Activated naive CD4-positive, alpha-beta T cell treated with anti-CD3 and anti-CD28 coated beads for 36 hours (primary cell): ENCODE results near the gene MPRIP. TPM values are rescaled to one million over a fixed set of nuclear protein-coding genes. Genes with fewer than 3 reads are reported as not detected.
"Not testable (repeated sequence)": the region's sequence is repeated elsewhere in the genome, so short reads cannot be mapped to it uniquely, and the experiment has no call there.

ENCODE experiments used
- CTCF ChIA-PET: fragments of 350-600 bp; sonication (Branson Sonifier 250); formaldehyde crosslinking; loops from one replicate; lab custom pipeline; 2021; ENCODE audit warnings: antibody characterized with exemption; lab: Charles Lee
- DNase-seq: peaks from one replicate; pipeline ENCODE4 v3.0.0-alpha.2; 2020
- H3K27ac Mint-ChIP-seq: one replicate; pipeline ENCODE4 v1.8.0; 2021; ENCODE audit warnings: mild to moderate bottlenecking, mixed read lengths
- H3K27me3 Mint-ChIP-seq: one replicate; pipeline ENCODE4 v1.8.0; 2021; ENCODE audit warnings: low read depth, mixed read lengths
- H3K36me3 Mint-ChIP-seq: one replicate; pipeline ENCODE4 v1.8.0; 2021; ENCODE audit warnings: low read depth, mixed read lengths
- H3K4me1 Mint-ChIP-seq: one replicate; pipeline ENCODE4 v1.8.0; 2021; ENCODE audit warnings: low read depth, mixed read lengths
- H3K4me3 Mint-ChIP-seq: one replicate; pipeline ENCODE4 v1.8.0; 2021; ENCODE audit warnings: mild to moderate bottlenecking, moderate library complexity, mixed read lengths
- H3K9me3 Mint-ChIP-seq: one replicate; pipeline ENCODE4 v1.8.0; 2021; ENCODE audit warnings: mixed read lengths
- intact Hi-C: fragments of 100-400 bp; cut with micrococcal nuclease; formaldehyde crosslinking; loops from one replicate; pipeline ENCODE4 v1.15.1; 2023
- total RNA-seq, 2 experiments: library from RNA; stranded (reverse); gene quantifications; one replicate each; pipeline ENCODE4 v1.2.3, GENCODE V29; 2021

Gene MPRIP
- total RNA-seq, 2 experiments from 2014 or later, result 125 TPM

- H3K27ac Mint-ChIP-seq, result no peak overlapping the region
- CTCF ChIA-PET, result no interaction called here
Measured at GRCh38 chr17:17190188-17190587, 147.9 kb downstream of the MPRIP start.

GRCh38 chr17:17191346-17191792 is 149.1 kb downstream of the MPRIP start:
- intact Hi-C loops, result no loop called here
- CTCF ChIA-PET, result interaction anchor here (1.3 to 1.8 kb wide), 2 partner anchors 9 to 50 kb away, joined by 4 read pairs; no protein-coding TSS in a partner anchor
- H3K27ac Mint-ChIP-seq, result no peak overlapping the region

More at GRCh38 chr17:17190188-17190587, 147.9 kb downstream of the MPRIP start:
- DNase-seq, result no peak
- no peaks in the 10 kb centered on the region for H3K27me3 Mint-ChIP-seq
- H3K4me3 Mint-ChIP-seq, result no peak overlapping the region
- no peaks in the 10 kb centered on the region for H3K9me3 Mint-ChIP-seq
- H3K4me1 Mint-ChIP-seq, result peaks cover 18% of the 10 kb centered on the region
- H3K36me3 Mint-ChIP-seq, result peaks cover 3% of the 10 kb centered on the region
- intact Hi-C loops, result no loop called here

GRCh38 chr17:17191961-17192381 is 149.7 kb downstream of the MPRIP start:
- no peak overlapping the region for H3K4me3 Mint-ChIP-seq
- CTCF ChIA-PET, result interaction anchor here (1.3 to 1.8 kb wide), 2 partner anchors 10 to 50 kb away, joined by 4 read pairs; no protein-coding TSS in a partner anchor
- no peaks in the 10 kb centered on the region for H3K36me3 Mint-ChIP-seq
- DNase-seq, result no peak
- H3K9me3 Mint-ChIP-seq, result no peaks in the 10 kb centered on the region
- intact Hi-C loops, result no loop called here
- no peak overlapping the region for H3K27ac Mint-ChIP-seq
- peaks cover 3% of the 10 kb centered on the region for H3K4me1 Mint-ChIP-seq
- no peaks in the 10 kb centered on the region for H3K27me3 Mint-ChIP-seq

More at GRCh38 chr17:17191346-17191792, 149.1 kb downstream of the MPRIP start:
- no peak for DNase-seq
- H3K4me1 Mint-ChIP-seq, result peaks cover 6% of the 10 kb centered on the region
- no peaks in the 10 kb centered on the region for H3K36me3 Mint-ChIP-seq
- no peaks in the 10 kb centered on the region for H3K9me3 Mint-ChIP-seq
- H3K27me3 Mint-ChIP-seq, result no peaks in the 10 kb centered on the region
- H3K4me3 Mint-ChIP-seq, result no peak overlapping the region

GRCh38 chr17:17195466-17195865 is 153.2 kb downstream of the MPRIP start:
- H3K4me3 Mint-ChIP-seq, DNase-seq, H3K27ac Mint-ChIP-seq, CTCF ChIA-PET, H3K36me3 Mint-ChIP-seq, H3K9me3 Mint-ChIP-seq, intact Hi-C loops, H3K4me1 Mint-ChIP-seq, H3K27me3 Mint-ChIP-seq: not testable (repeated sequence)

- H3K4me1 Mint-ChIP-seq, result peaks cover 2% of the 10 kb centered on the region
- intact Hi-C loops, result no loop called here
- DNase-seq, result no peak
- H3K9me3 Mint-ChIP-seq, result no peaks in the 10 kb centered on the region
- H3K27ac Mint-ChIP-seq, result no peak overlapping the region
- CTCF ChIA-PET, result interaction anchor here (0.6 to 1.2 kb wide), 3 partner anchors 7 to 56 kb away, joined by 3 read pairs; no protein-coding TSS in a partner anchor
- H3K4me3 Mint-ChIP-seq, result no peak overlapping the region
- H3K36me3 Mint-ChIP-seq, result peaks cover 2% of the 10 kb centered on the region
- H3K27me3 Mint-ChIP-seq, result no peaks in the 10 kb centered on the region
Measured at GRCh38 chr17:17196776-17197175, 154.5 kb downstream of the MPRIP start.

GRCh38 chr17:17198281-17198680 is 156.0 kb downstream of the MPRIP start:
- H3K4me3 Mint-ChIP-seq, result no peak overlapping the region

GRCh38 chr17:17200311-17200710 is 158.1 kb downstream of the MPRIP start:
- peaks cover 24% of the 10 kb centered on the region for H3K4me1 Mint-ChIP-seq
- no peak for DNase-seq
- H3K36me3 Mint-ChIP-seq, result peaks cover 16% of the 10 kb centered on the region
- intact Hi-C loops, result no loop called here
- H3K9me3 Mint-ChIP-seq, result no peaks in the 10 kb centered on the region
- H3K4me3 Mint-ChIP-seq, result no peak overlapping the region
- no peaks in the 10 kb centered on the region for H3K27me3 Mint-ChIP-seq
- no peak overlapping the region for H3K27ac Mint-ChIP-seq
- CTCF ChIA-PET, result interaction anchor here (1.5 kb wide), 1 partner anchor 55 kb away, joined by 4 read pairs; no protein-coding TSS in a partner anchor

More at GRCh38 chr17:17198281-17198680, 156.0 kb downstream of the MPRIP start:
- peaks cover 5% of the 10 kb centered on the region for H3K4me1 Mint-ChIP-seq
- intact Hi-C loops, result no loop called here
- H3K27me3 Mint-ChIP-seq, result no peaks in the 10 kb centered on the region
- no peaks in the 10 kb centered on the region for H3K9me3 Mint-ChIP-seq
- CTCF ChIA-PET, result interaction anchor here (1.5 kb wide), 1 partner anchor 9 kb away, joined by 10 read pairs; no protein-coding TSS in a partner anchor
- no peak for DNase-seq
- no peak overlapping the region for H3K27ac Mint-ChIP-seq
- peaks cover 6% of the 10 kb centered on the region for H3K36me3 Mint-ChIP-seq

- Mint-ChIP-seq H3K36me3 (peaks cover 16% of the 10 kb centered on the region), H3K27me3 (no peaks in the 10 kb centered on the region), H3K4me3 (no peak overlapping the region), H3K9me3 (no peaks in the 10 kb centered on the region), H3K4me1 (peaks cover 24% of the 10 kb centered on the region), H3K27ac (no peak overlapping the region)
- CTCF ChIA-PET, result interaction anchor here (0.7 to 1.5 kb wide), 2 partner anchors 35 to 56 kb away, joined by 4 read pairs; no protein-coding TSS in a partner anchor
- intact Hi-C loops, result no loop called here
- DNase-seq, result no peak
Measured at GRCh38 chr17:17200831-17201230, 158.6 kb downstream of the MPRIP start.

GRCh38 chr17:17201271-17201670 is 159.0 kb downstream of the MPRIP start:
- DNase-seq, result no peak
- H3K27me3 Mint-ChIP-seq, result no peaks in the 10 kb centered on the region
- no peak overlapping the region for H3K27ac Mint-ChIP-seq
- no peak overlapping the region for H3K4me3 Mint-ChIP-seq
- H3K9me3 Mint-ChIP-seq, result no peaks in the 10 kb centered on the region
- peaks cover 16% of the 10 kb centered on the region for H3K36me3 Mint-ChIP-seq
- H3K4me1 Mint-ChIP-seq, result peaks cover 24% of the 10 kb centered on the region
- CTCF ChIA-PET, result interaction anchor here (0.7 to 1.5 kb wide), 2 partner anchors 35 to 56 kb away, joined by 4 read pairs; no protein-coding TSS in a partner anchor
- intact Hi-C loops, result no loop called here

GRCh38 chr17:17201907-17202306 is 159.7 kb downstream of the MPRIP start:
- CTCF ChIA-PET, result no interaction called here
- Mint-ChIP-seq H3K9me3 (no peaks in the 10 kb centered on the region), H3K36me3 (peaks cover 16% of the 10 kb centered on the region), H3K4me3 (no peak overlapping the region), H3K4me1 (peaks cover 29% of the 10 kb centered on the region), H3K27ac (no peak overlapping the region), H3K27me3 (no peaks in the 10 kb centered on the region)
- no peak for DNase-seq
- intact Hi-C loops, result no loop called here

- peaks cover 16% of the 10 kb centered on the region for H3K36me3 Mint-ChIP-seq
- no peak overlapping the region for H3K27ac Mint-ChIP-seq
- intact Hi-C loops, result no loop called here
- H3K9me3 Mint-ChIP-seq, result no peaks in the 10 kb centered on the region
- no peak overlapping the region for H3K4me3 Mint-ChIP-seq
- peaks cover 27% of the 10 kb centered on the region for H3K4me1 Mint-ChIP-seq
- no peaks in the 10 kb centered on the region for H3K27me3 Mint-ChIP-seq
- CTCF ChIA-PET, result no interaction called here
- no peak for DNase-seq
Measured at GRCh38 chr17:17203173-17203730, 161.0 kb downstream of the MPRIP start.

- Mint-ChIP-seq H3K4me3 (peak overlapping the region; percentile 94), H3K27me3 (no peaks in the 10 kb centered on the region), H3K4me1 (peaks cover 27% of the 10 kb centered on the region), H3K9me3 (no peaks in the 10 kb centered on the region), H3K36me3 (peaks cover 16% of the 10 kb centered on the region), H3K27ac (no peak overlapping the region)
- no peak for DNase-seq
- CTCF ChIA-PET, result interaction anchor here (0.6 to 0.7 kb wide), 2 partner anchors 8 to 15 kb away, joined by 3 to 4 read pairs; no protein-coding TSS in a partner anchor
- intact Hi-C loops, result loop anchor here (2.0 kb wide), 2 partner anchors 49 to 77 kb away; partner anchors contain the start of gene COPS3
Measured at GRCh38 chr17:17204041-17204591, 161.9 kb downstream of the MPRIP start.
